Hepatocyte (in vitro differentiated cells): ENCODE data around the gene PLEKHD1. TPM values are rescaled to one million over a fixed set of nuclear protein-coding genes. Genes with fewer than 3 reads are reported as not detected.

Experiments used
- DNase-seq: peaks from one replicate; pipeline ENCODE4 v3.0.0-alpha.2; 2016; ENCODE audit warnings: low spot score
- H2AFZ ChIP-seq: fragments of 200-600 bp; sonication (generic); 2 replicates; pipeline ENCODE4 v1.6.0; 2016; ENCODE audit warnings: antibody characterized with exemption, mild to moderate bottlenecking
- H3K27ac ChIP-seq: fragments of 200-600 bp; sonication (generic); 2 replicates; pipeline ENCODE4 v1.5.1; 2016; ENCODE audit warnings: mild to moderate bottlenecking
- H3K27me3 ChIP-seq: fragments of 200-600 bp; sonication (generic); 2 replicates; pipeline ENCODE4 v1.6.1; 2016
- H3K36me3 ChIP-seq: fragments of 200-600 bp; sonication (generic); replicated peaks from 2 replicates; pipeline ENCODE4 v1.5.1; 2016; ENCODE audit warnings: low read depth; ENCODE audit not compliant: insufficient read depth
- H3K4me1 ChIP-seq: fragments of 200-600 bp; sonication (generic); 2 replicates; pipeline ENCODE4 v1.5.1; 2016; ENCODE audit warnings: mild to moderate bottlenecking, moderate library complexity; ENCODE audit not compliant: insufficient read depth
- H3K4me2 ChIP-seq: fragments of 200-600 bp; sonication (generic); 2 replicates; pipeline ENCODE4 v1.6.0; 2016
- H3K4me3 ChIP-seq: fragments of 200-600 bp; sonication (generic); 2 replicates; pipeline ENCODE4 v1.5.1; 2016; ENCODE audit warnings: mild to moderate bottlenecking
- H3K79me2 ChIP-seq: fragments of 200-600 bp; sonication (generic); 2 replicates; pipeline ENCODE4 v1.6.0; 2017; ENCODE audit warnings: mild to moderate bottlenecking
- H3K9me2 ChIP-seq: fragments of 200-600 bp; sonication (generic); replicated peaks from 2 replicates; pipeline ENCODE4 v1.6.0; 2017; ENCODE audit warnings: mild to moderate bottlenecking; ENCODE audit not compliant: insufficient read depth
- H3K9me3 ChIP-seq: fragments of 200-600 bp; sonication (generic); 2 replicates; pipeline ENCODE4 v1.5.1; 2016; ENCODE audit warnings: low read depth, mild to moderate bottlenecking
- H4K20me1 ChIP-seq: fragments of 200-600 bp; sonication (generic); 2 replicates; pipeline ENCODE4 v1.6.0; 2016; ENCODE audit warnings: mild to moderate bottlenecking; ENCODE audit not compliant: insufficient read depth, poor library complexity, severe bottlenecking
- CTCF ChIP-seq: fragments of 200-600 bp; sonication (generic); IDR thresholded peaks from 2 replicates; pipeline ENCODE4 v1.5.1; 2016; ENCODE audit warnings: antibody characterized with exemption, mild to moderate bottlenecking; ENCODE audit not compliant: poor library complexity
- EZH2 ChIP-seq: fragments of 200-600 bp; sonication (generic); IDR thresholded peaks from 2 replicates; pipeline ENCODE4 v1.6.1; 2016; ENCODE audit warnings: antibody characterized with exemption, mild to moderate bottlenecking, borderline replicate concordance
- EZH2phosphoT487 ChIP-seq: fragments of 200-600 bp; sonication (generic); IDR thresholded peaks from one replicate; pipeline ENCODE4 v1.6.1; 2018; ENCODE audit warnings: antibody characterized with exemption, mild to moderate bottlenecking, low read depth, moderate library complexity; ENCODE audit not compliant: unreplicated experiment, severe bottlenecking
- WGBS: methylation state at CpG from one replicate; pipeline ENCODE4 v1.1.6; 2016; ENCODE audit warnings: low lambda C conversion rate; ENCODE audit errors: missing lambda C conversion rate; 5-methylcytosine and 5-hydroxymethylcytosine counted together
- polyA plus RNA-seq: library from polyadenylated mRNA; unstranded; fragments of >200 nt; fragmentation: Nextera tagmentation; extraction: Ambion mirVana; gene quantifications from 2 replicates; pipeline ENCODE4 v1.2.1, GENCODE V29; 2016
- total RNA-seq: library from RNA; depleted of rRNA; stranded (reverse); fragments of >200 nt; gene quantifications from 2 replicates; pipeline ENCODE4 v1.2.3, GENCODE V29; 2014

PLEKHD1 gene
- total and polyA plus RNA-seq, 2 experiments from 2014 or later, result not detected

DNA sequence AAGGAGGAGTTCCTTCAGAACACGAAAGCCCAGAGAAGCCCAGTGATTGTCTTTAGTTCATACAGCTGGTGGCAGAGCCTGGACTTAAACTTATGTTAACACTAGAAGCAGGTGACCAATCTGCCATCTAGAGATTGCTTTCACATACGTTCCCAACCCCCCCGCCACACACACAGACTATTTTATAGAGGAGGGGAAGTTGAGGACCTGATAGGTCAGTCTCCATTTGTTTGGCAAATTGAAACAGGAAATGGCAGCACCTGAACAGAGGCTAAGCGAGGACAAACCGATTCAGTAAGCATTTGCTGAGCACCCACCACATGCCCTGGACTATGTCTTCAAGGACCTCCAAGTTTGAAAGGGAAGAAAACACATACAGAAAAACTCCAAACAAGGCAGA, 4.8 kb upstream of the PLEKHD1 start:
- TF ChIP-seq EZH2phosphoT487 (no peak), EZH2 (no peak), CTCF (no peak)

GRCh38 chr14:69480136-69480535, 4.4 kb upstream of the PLEKHD1 start:
- peaks cover 36% of the 10 kb centered on the region for H3K27me3 ChIP-seq
- H3K4me1 ChIP-seq, result peaks cover 16% of the 10 kb centered on the region
- no peak for DNase-seq
- no peaks in the 10 kb centered on the region for H3K9me3 ChIP-seq
- H3K79me2 ChIP-seq, result no peaks in the 10 kb centered on the region
- H4K20me1 ChIP-seq, result no peaks in the 10 kb centered on the region
- no peaks in the 10 kb centered on the region for H3K9me2 ChIP-seq
- TF ChIP-seq CTCF (no peak), EZH2 (no peak), EZH2phosphoT487 (no peak)
- 89% methylated on average over 5 of the region's 5 CpGs for WGBS
- H3K4me2 ChIP-seq, result no peak overlapping the region
- no peak overlapping the region for H3K4me3 ChIP-seq
- no peaks in the 10 kb centered on the region for H3K36me3 ChIP-seq
- no peak overlapping the region for H3K27ac ChIP-seq
- H2AFZ ChIP-seq, result no peak overlapping the region

More for the DNA sequence above, 4.8 kb upstream of the PLEKHD1 start:
- Histone ChIP-seq H3K9me3 (no peaks in the 10 kb centered on the region), H3K4me2 (no peak overlapping the region), H3K27ac (no peak overlapping the region), H3K4me1 (peaks cover 12% of the 10 kb centered on the region), H3K36me3 (no peaks in the 10 kb centered on the region), H4K20me1 (no peaks in the 10 kb centered on the region), H2AFZ (no peak overlapping the region), H3K27me3 (peaks cover 31% of the 10 kb centered on the region), H3K9me2 (no peaks in the 10 kb centered on the region), H3K79me2 (no peaks in the 10 kb centered on the region), H3K4me3 (no peak overlapping the region)
- WGBS, result 97% methylated on average over 5 of the region's 5 CpGs
- DNase-seq, result no peak

DNA sequence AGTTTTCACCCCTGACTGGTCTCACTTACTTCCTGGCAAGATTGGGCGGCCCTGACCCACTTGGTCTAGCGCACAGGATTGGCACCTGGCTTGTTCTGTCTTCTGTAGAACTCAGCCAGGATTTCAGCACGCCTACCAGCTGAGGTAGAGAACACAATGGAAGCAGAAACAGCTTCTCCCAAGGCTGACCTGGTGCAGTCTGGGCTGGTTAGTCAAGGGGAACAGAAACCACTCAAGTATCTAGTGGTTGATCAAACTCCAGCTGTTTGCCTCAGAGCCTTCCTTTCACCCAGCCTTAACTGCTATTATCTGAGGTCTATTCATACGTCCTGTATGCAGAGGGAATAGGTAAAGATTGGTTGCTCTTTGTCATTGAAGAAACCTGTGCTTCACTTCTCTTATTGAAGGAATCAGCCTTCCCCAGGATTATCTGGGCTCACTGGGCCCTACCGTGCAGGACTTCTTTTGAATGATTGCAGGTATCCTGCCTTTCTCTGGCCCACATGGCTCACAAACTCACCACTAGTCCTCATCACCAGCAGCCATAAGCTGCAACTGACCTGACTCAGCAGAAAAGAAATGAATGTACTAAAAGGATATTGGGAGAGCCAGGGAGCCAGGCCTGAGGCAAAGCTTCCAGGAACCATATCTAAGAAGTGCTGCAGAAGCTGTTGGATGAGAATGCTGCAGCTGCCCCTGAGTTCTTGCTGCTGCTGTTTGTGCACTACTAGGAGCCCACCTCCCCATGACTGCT, 2.5 kb upstream of the PLEKHD1 start:
- H3K4me2 ChIP-seq, result no peak overlapping the region
- H4K20me1 ChIP-seq, result no peaks in the 10 kb centered on the region
- no peak overlapping the region for H3K4me3 ChIP-seq
- no peak overlapping the region for H2AFZ ChIP-seq
- no peak for DNase-seq
- WGBS, result 77% methylated on average over 5 of the region's 5 CpGs
- H3K9me3 ChIP-seq, result no peaks in the 10 kb centered on the region
- H3K9me2 ChIP-seq, result no peaks in the 10 kb centered on the region
- H3K36me3 ChIP-seq, result no peaks in the 10 kb centered on the region
- H3K79me2 ChIP-seq, result no peaks in the 10 kb centered on the region
- no peak overlapping the region for H3K27ac ChIP-seq
- TF ChIP-seq EZH2phosphoT487 (no peak), CTCF (no peak), EZH2 (no peak)
- H3K27me3 ChIP-seq, result peaks cover 53% of the 10 kb centered on the region
- peaks cover 16% of the 10 kb centered on the region for H3K4me1 ChIP-seq
